ENCODE results near the gene DYRK1A. TPM values are rescaled to one million over a fixed set of nuclear protein-coding genes. Genes with fewer than 3 reads are reported as not detected.

The DYRK1A gene
- total RNA-seq (2014; rRNA removed) (48.7 and 59.1 TPM in 2 replicates), Bru-seq, nascent RNA (percentile 97 among the genes with signal in this experiment), BruChase-seq, experiment 1, labeled RNA remaining after a 6-hour chase (percentile 93 among the genes with signal in this experiment), BruChase-seq, experiment 2, labeled RNA remaining after a 2-hour chase (percentile 96 among the genes with signal in this experiment)
- long read RNA-seq, partial matches to known transcripts, result 1 of 33 reads
- long read RNA-seq, other reads (novel, unspliced or antisense), result 32 of 33 reads

DNA sequence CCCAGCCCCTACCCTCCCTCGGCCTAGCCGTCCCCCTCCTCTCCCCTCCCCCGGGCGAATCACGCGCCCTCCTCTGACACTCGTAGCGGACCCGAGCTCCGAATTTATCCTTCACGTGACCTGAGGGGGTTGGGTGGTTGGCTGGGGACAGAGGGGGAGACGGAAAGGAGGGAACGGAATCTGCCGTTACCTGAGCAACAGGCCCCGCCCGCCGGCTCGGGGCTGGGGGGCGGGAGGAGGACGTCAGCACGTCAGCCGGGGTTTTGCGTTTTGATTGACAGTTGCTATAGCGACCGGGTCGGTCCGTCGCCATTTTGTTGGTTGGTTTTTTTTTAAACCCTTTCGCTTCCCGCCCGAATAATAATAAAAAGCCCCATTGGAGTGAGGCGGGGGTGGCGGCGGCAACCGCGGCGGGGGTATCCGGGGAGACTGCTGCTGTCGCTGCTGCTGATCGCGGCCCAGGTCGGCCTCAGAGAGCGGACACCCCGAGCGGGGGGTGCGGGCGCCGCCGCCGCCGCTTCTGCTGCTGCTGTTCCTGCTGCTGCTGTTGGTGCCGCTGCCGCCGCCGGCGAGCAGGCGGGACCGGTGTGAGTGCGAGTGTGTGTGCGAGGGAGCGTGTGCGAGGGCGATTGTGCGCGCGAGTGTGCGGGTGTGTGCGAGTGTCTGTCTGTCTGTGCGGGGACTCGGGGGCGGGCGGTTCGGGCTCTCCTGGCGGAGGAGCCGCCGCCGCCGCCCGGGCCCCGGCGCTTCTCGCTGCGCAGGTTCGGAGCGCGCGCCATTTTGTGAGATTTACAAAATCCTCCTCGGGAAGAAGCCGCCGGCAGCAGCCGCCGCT lies at the start of gene DYRK1A:
Gene DYRK1A (plus strand): TSS at position 292 of the 835 bp plus-strand sequence. CDS start 53,602 bp downstream, outside the sequence.
- Histone ChIP-seq H3K9me2 (replicated peaks; ENCODE audit: low read length) (no peaks in the 10 kb centered on the region), H3K27me3 (ENCODE audit: low read length) (no peaks in the 10 kb centered on the region), H3K36me3 (ENCODE audit: low read depth, low read length) (no peaks in the 10 kb centered on the region), H3K4me2 (ENCODE audit: low read length) (peak within 1 kb of the TSS; percentile 89), H3K27ac (ENCODE audit: low read length) (peak within 1 kb of the TSS; percentile 96), H2AFZ (ENCODE audit: low read length) (peak within 1 kb of the TSS; percentile 77), H3K9ac (ENCODE audit: low read length) (peak within 1 kb of the TSS; percentile 98), H4K20me1 (ENCODE audit: low read length) (peaks cover 28% of the 10 kb centered on the region), H3K79me2 (ENCODE audit: low read length) (peaks cover 57% of the 10 kb centered on the region), H3K4me1 (ENCODE audit: insufficient read depth, low read length) (peaks cover 28% of the 10 kb centered on the region), H3F3A (ENCODE audit: low read length, unreplicated experiment) (peaks cover 4% of the 10 kb centered on the region), H3K4me3 (ENCODE audit: low read length) (peak within 1 kb of the TSS; percentile 79), H3K9me3 (ENCODE audit: low read length) (no peaks in the 10 kb centered on the region)
- TF ChIP-seq, protein P1, sequence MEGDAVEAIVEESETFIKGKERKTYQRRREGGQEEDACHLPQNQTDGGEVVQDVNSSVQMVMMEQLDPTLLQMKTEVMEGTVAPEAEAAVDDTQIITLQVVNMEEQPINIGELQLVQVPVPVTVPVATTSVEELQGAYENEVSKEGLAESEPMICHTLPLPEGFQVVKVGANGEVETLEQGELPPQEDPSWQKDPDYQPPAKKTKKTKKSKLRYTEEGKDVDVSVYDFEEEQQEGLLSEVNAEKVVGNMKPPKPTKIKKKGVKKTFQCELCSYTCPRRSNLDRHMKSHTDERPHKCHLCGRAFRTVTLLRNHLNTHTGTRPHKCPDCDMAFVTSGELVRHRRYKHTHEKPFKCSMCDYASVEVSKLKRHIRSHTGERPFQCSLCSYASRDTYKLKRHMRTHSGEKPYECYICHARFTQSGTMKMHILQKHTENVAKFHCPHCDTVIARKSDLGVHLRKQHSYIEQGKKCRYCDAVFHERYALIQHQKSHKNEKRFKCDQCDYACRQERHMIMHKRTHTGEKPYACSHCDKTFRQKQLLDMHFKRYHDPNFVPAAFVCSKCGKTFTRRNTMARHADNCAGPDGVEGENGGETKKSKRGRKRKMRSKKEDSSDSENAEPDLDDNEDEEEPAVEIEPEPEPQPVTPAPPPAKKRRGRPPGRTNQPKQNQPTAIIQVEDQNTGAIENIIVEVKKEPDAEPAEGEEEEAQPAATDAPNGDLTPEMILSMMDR (conservative IDR thresholded peaks at IDR 0.05; ENCODE audit: low read depth, low read length), result no peak
- TF ChIP-seq EZH2 (IDR thresholded peaks at IDR 0.05; ENCODE audit: low read length, unreplicated experiment) (no peak), EZH2phosphoT487 (IDR thresholded peaks at IDR 0.05; ENCODE audit: borderline replicate concordance, low read length) (no peak)
- CTCF ChIA-PET, result no interaction called here
- ATAC-seq (peak; percentile 71), DNase-seq (peak; percentile 99)
- intact Hi-C loops (cut with micrococcal nuclease), result loop anchor here (1.0 to 10.0 kb wide), 2 partner anchors 8 to 212 kb away; no protein-coding TSS in a partner anchor
- POLR2A ChIA-PET (ENCODE audit: unreplicated experiment), result interaction anchor here (0.6 to 2.7 kb wide), 7 partner anchors 8 to 1434 kb away, joined by 3 to 15 read pairs (median 4); partner anchors contain the start of gene VPS26C
- no TSS peak for BruUV-seq (replicated peaks)

- no peaks in the 10 kb centered on the region for H3K27me3 ChIP-seq (ENCODE audit: low read length)
- no peaks in the 10 kb centered on the region for H3K4me1 ChIP-seq (ENCODE audit: insufficient read depth, low read length)
- POLR2A ChIA-PET (ENCODE audit: unreplicated experiment), result no interaction called here
- no peaks in the 10 kb centered on the region for H3K79me2 ChIP-seq (ENCODE audit: low read length)
- no peaks in the 10 kb centered on the region for H3K9me3 ChIP-seq (ENCODE audit: low read length)
- no peaks in the 10 kb centered on the region for H3K36me3 ChIP-seq (ENCODE audit: low read depth, low read length)
- BruUV-seq (replicated peaks), result no TSS peak
- DNase-seq, result no peak
- no peak for TF ChIP-seq EZH2phosphoT487 (IDR thresholded peaks at IDR 0.05; ENCODE audit: borderline replicate concordance, low read length)
- no peak for TF ChIP-seq EZH2 (IDR thresholded peaks at IDR 0.05; ENCODE audit: low read length, unreplicated experiment)
- TF ChIP-seq, protein P1 (conservative IDR thresholded peaks at IDR 0.05; ENCODE audit: low read depth, low read length), result no peak
- H2AFZ ChIP-seq (ENCODE audit: low read length), result no peak overlapping the region
- H3F3A ChIP-seq (ENCODE audit: low read length, unreplicated experiment), result no peaks in the 10 kb centered on the region
- H3K4me2 ChIP-seq (ENCODE audit: low read length), result no peak overlapping the region
- no peaks in the 10 kb centered on the region for H3K9me2 ChIP-seq (replicated peaks; ENCODE audit: low read length)
- H4K20me1 ChIP-seq (ENCODE audit: low read length), result no peaks in the 10 kb centered on the region
- intact Hi-C loops (cut with micrococcal nuclease), result no loop called here
- no peak overlapping the region for H3K27ac ChIP-seq (ENCODE audit: low read length)
- no peak overlapping the region for H3K9ac ChIP-seq (ENCODE audit: low read length)
- no peak for ATAC-seq
- H3K4me3 ChIP-seq (ENCODE audit: low read length), result no peak overlapping the region
- CTCF ChIA-PET, result no interaction called here
Measured at GRCh38 chr21:37319551-37319950, 47.0 kb upstream of the DYRK1A start.
